Endothelial cell of umbilical vein (primary cell): ENCODE data around the gene KCNMA1. TPM values are rescaled to one million over a fixed set of nuclear protein-coding genes. Genes with fewer than 3 reads are reported as not detected.

Experiments
- BruUV-seq: library from RNA; stranded (reverse); fragments of 400-500 nt; replicated peaks from 2 replicates; lab custom pipeline; 2021; lab: Mats Ljungman, UMichigan
- CTCF ChIA-PET: fragments of 300-600, 350-600 bp; sonication (Branson Sonifier 250); formaldehyde crosslinking; loops from one replicate; lab custom pipeline; 2021; ENCODE audit warnings: antibody characterized with exemption, inconsistent platforms; lab: Charles Lee
- POLR2A ChIA-PET: fragments of 300-600, 350-600 bp; sonication (Branson Sonifier 250); formaldehyde crosslinking; loops from one replicate; lab custom pipeline; 2021; ENCODE audit warnings: antibody characterized with exemption, inconsistent platforms; lab: Charles Lee
- DNase-seq: peaks from one replicate; pipeline ENCODE4 v3.0.0-alpha.2; 2011; ENCODE audit warnings: low read depth, low spot score
- FAIRE-seq: peaks from 2 replicates; lab custom pipeline; 2011; peaks lifted over from hg19 to GRCh38; lab: Jason Lieb, UNC
- H2AFZ ChIP-seq: 2 replicates; pipeline ENCODE4 v1.6.0; 2012; ENCODE audit warnings: low read depth, low read length, control low read depth, inconsistent platforms
- H3K27ac ChIP-seq: 2 replicates; pipeline ENCODE4 v1.5.1; 2011; ENCODE audit warnings: low read depth, mild to moderate bottlenecking, control low read depth, low read length, moderate library complexity; ENCODE audit not compliant: insufficient read depth
- H3K27me3 ChIP-seq, 2 experiments: 2 replicates each; pipeline versions ENCODE4 v1.6.0 to v1.6.1; 2011; ENCODE audit warnings: low read length in 2 of 2, mixed read lengths in 1 of 2; ENCODE audit not compliant: control insufficient read depth in 2 of 2, insufficient read depth in 2 of 2
- H3K36me3 ChIP-seq, 2 experiments: 2 replicates in 1 of 2; 3 replicates in 1 of 2; pipeline ENCODE4 v1.5.1; 2011; ENCODE audit warnings: low read length in 2 of 2, mild to moderate bottlenecking in 1 of 2, moderate library complexity in 1 of 2; ENCODE audit not compliant: control insufficient read depth in 2 of 2, insufficient read depth in 2 of 2; ENCODE audit errors: extremely low read depth in 1 of 2
- H3K4me1 ChIP-seq: 3 replicates; pipeline ENCODE4 v1.5.1; 2011; ENCODE audit warnings: mild to moderate bottlenecking, low read length; ENCODE audit not compliant: control insufficient read depth, insufficient read depth; ENCODE audit errors: extremely low read depth
- H3K4me2 ChIP-seq: 2 replicates; pipeline ENCODE4 v1.6.1; 2011; ENCODE audit warnings: low read length, control low read depth, mixed read lengths; ENCODE audit not compliant: insufficient read depth
- H3K4me3 ChIP-seq, 3 experiments: fragments of 200-600 bp in 1 of 3; sonication (generic), shearing (Covaris generic) in 1 of 3; replicated peaks in 1 of 3; 2 replicates each; pipeline ENCODE4 v1.5.1; 2011 to 2016; ENCODE audit warnings: control low read depth in 3 of 3, low read length in 3 of 3, mild to moderate bottlenecking in 2 of 3, inconsistent platforms in 1 of 3, low read depth in 1 of 3, moderate library complexity in 1 of 3; ENCODE audit not compliant: insufficient read depth in 1 of 3
- H3K79me2 ChIP-seq: 2 replicates; pipeline ENCODE4 v1.6.0; 2012; ENCODE audit warnings: low read length, inconsistent platforms; ENCODE audit not compliant: control insufficient read depth, insufficient read depth
- H3K9ac ChIP-seq: replicated peaks from 2 replicates; pipeline ENCODE3; 2011; ENCODE audit warnings: low read length, control low read depth; ENCODE audit not compliant: insufficient read depth; ENCODE audit errors: extremely low read depth
- H3K9me1 ChIP-seq: replicated peaks from 3 replicates; pipeline ENCODE4 v1.6.0; 2011; ENCODE audit warnings: mild to moderate bottlenecking, low read length; ENCODE audit not compliant: control insufficient read depth, insufficient read depth; ENCODE audit errors: extremely low read depth
- H3K9me3 ChIP-seq: replicated peaks from 2 replicates; pipeline ENCODE4 v1.5.1; 2012; ENCODE audit warnings: low read length, inconsistent platforms; ENCODE audit not compliant: control insufficient read depth, insufficient read depth
- H4K20me1 ChIP-seq: replicated peaks from 2 replicates; pipeline ENCODE3; 2011; ENCODE audit warnings: mild to moderate bottlenecking, low read length; ENCODE audit not compliant: control insufficient read depth, insufficient read depth; ENCODE audit errors: extremely low read depth
- EZH2 ChIP-seq: IDR thresholded peaks from 2 replicates; pipeline ENCODE4 v1.6.1; 2012; ENCODE audit warnings: borderline replicate concordance, low read depth, mild to moderate bottlenecking, moderate library complexity, low read length, inconsistent platforms; ENCODE audit not compliant: severe bottlenecking
- JUN ChIP-seq: IDR thresholded peaks from 2 replicates; pipeline ENCODE4 v1.6.1; 2011; ENCODE audit warnings: borderline replicate concordance, low read depth; ENCODE audit not compliant: insufficient read length, insufficient read depth
- POLR2AphosphoS5 ChIP-seq: IDR thresholded peaks from 2 replicates; pipeline ENCODE4 v1.6.1; 2012; ENCODE audit warnings: low read depth, mild to moderate bottlenecking, control low read depth, low read length, moderate library complexity; ENCODE audit not compliant: insufficient read depth
- dilution Hi-C: fragments of 300-500 bp; cut with MboI; formaldehyde crosslinking; loops from one replicate; pipeline ENCODE4 v1.15.0; 2019; ENCODE audit warnings: low sequenced_read_pairs; ENCODE audit not compliant: extremely low pct_ligation_motif_present
- intact Hi-C: fragments of 100-400 bp; cut with micrococcal nuclease; formaldehyde crosslinking; loops from one replicate; pipeline ENCODE4 v1.10.0; 2022
- polyA plus RNA-seq, 4 experiments: library from polyadenylated mRNA; depleted of rRNA in 3 of 4; stranded (reverse) in 3 of 4; unstranded in 1 of 4; fragments of >200 nt; gene quantifications; 2 replicates each; pipeline versions ENCODE4 v1.2.1 to v1.2.3, GENCODE V29; 2011 to 2012; ENCODE audit warnings: missing spikeins in 1 of 4
- total RNA-seq: library from RNA; stranded (reverse); gene quantifications from 2 replicates; pipeline ENCODE4 v1.2.3, GENCODE V29; 2021
- TF ChIP-seq, protein P1 (sequence below): IDR thresholded peaks from 2 replicates; pipeline ENCODE4 v1.6.1; 2011; ENCODE audit not compliant: insufficient read depth, insufficient read length
- TF ChIP-seq, protein P2 (sequence below), 2 donors: IDR thresholded peaks; 1 replicate in 1 of 2; 2 replicates in 1 of 2; pipeline ENCODE4 v1.5.1; 2011; ENCODE audit warnings: low read length in 2 of 2, mild to moderate bottlenecking in 2 of 2, moderate library complexity in 2 of 2, control low read depth in 1 of 2, inconsistent platforms in 1 of 2, low read depth in 1 of 2; ENCODE audit not compliant: insufficient read depth in 1 of 2; ENCODE audit errors: extremely low read depth in 1 of 2

The KCNMA1 gene
- total and polyA plus RNA-seq, 2 donors (not counting 3 experiments of a cell fraction or from before 2014, with no cell fraction given), result 0.10 to 0.82 TPM

GRCh38 chr10:76928565-76928964 is 709.0 kb downstream of the KCNMA1 start:
- Histone ChIP-seq H3K9me1 (no peaks in the 10 kb centered on the region), H3K4me3 (no peak overlapping the region), H3K27ac (no peak overlapping the region), H2AFZ (no peak overlapping the region), H3K4me2 (no peak overlapping the region), H3K27me3 (no peaks in the 10 kb centered on the region), H3K4me1 (no peaks in the 10 kb centered on the region), H3K36me3 (no peaks in the 10 kb centered on the region), H3K9me3 (no peaks in the 10 kb centered on the region), H4K20me1 (no peaks in the 10 kb centered on the region), H3K79me2 (no peaks in the 10 kb centered on the region), H3K9ac (no peak overlapping the region)
- ChIA-PET POLR2A (no interaction called here), CTCF (no interaction called here)
- intact Hi-C loops (no loop called here), dilution Hi-C loops (no loop called here)
- FAIRE-seq (no peak), DNase-seq (no peak)
- TF ChIP-seq POLR2AphosphoS5, result no peak
- TF ChIP-seq, protein P1, sequence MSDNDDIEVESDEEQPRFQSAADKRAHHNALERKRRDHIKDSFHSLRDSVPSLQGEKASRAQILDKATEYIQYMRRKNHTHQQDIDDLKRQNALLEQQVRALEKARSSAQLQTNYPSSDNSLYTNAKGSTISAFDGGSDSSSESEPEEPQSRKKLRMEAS, result no peak
- TF ChIP-seq JUN, result no peak
- TF ChIP-seq EZH2, result no peak
- TF ChIP-seq, protein P2, sequence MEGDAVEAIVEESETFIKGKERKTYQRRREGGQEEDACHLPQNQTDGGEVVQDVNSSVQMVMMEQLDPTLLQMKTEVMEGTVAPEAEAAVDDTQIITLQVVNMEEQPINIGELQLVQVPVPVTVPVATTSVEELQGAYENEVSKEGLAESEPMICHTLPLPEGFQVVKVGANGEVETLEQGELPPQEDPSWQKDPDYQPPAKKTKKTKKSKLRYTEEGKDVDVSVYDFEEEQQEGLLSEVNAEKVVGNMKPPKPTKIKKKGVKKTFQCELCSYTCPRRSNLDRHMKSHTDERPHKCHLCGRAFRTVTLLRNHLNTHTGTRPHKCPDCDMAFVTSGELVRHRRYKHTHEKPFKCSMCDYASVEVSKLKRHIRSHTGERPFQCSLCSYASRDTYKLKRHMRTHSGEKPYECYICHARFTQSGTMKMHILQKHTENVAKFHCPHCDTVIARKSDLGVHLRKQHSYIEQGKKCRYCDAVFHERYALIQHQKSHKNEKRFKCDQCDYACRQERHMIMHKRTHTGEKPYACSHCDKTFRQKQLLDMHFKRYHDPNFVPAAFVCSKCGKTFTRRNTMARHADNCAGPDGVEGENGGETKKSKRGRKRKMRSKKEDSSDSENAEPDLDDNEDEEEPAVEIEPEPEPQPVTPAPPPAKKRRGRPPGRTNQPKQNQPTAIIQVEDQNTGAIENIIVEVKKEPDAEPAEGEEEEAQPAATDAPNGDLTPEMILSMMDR (IDR thresholded peaks at IDR 0.05; ENCODE audit: extremely low read depth in 1 of 2, insufficient read depth in 1 of 2, low read depth in 1 of 2, low read length in 2 of 2), result no peak
- BruUV-seq, result no TSS peak
